GM12801 (cell line): Measurements from ENCODE around the gene BLNK.

Experiments used
- TF ChIP-seq, protein P1 (sequence below): IDR thresholded peaks from one replicate; pipeline ENCODE4 v1.5.1; 2011; ENCODE audit warnings: control low read depth; ENCODE audit not compliant: insufficient read length; ENCODE audit errors: extremely low read depth

BLNK gene

DNA sequence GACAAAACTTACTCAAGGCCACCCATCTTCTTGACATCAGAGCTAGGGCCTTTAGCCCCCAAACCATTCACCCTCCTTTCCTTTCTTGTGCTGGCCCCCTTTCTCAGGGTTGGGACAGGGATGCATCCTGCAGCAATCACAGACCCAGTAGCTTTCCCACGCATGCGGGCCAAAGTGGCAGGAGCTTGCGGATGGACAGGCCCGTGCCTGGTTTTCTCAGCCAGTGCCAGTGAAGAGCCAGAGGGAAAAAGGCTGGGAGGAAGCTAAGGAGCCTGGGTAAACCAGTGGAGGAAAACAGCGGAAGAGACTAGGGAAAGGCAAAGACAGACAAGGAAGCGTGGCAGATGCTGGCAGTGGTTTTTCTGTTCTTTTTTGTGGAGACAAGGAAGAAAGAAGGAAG, 5.1 kb upstream of the BLNK start:
- TF ChIP-seq, protein P1, sequence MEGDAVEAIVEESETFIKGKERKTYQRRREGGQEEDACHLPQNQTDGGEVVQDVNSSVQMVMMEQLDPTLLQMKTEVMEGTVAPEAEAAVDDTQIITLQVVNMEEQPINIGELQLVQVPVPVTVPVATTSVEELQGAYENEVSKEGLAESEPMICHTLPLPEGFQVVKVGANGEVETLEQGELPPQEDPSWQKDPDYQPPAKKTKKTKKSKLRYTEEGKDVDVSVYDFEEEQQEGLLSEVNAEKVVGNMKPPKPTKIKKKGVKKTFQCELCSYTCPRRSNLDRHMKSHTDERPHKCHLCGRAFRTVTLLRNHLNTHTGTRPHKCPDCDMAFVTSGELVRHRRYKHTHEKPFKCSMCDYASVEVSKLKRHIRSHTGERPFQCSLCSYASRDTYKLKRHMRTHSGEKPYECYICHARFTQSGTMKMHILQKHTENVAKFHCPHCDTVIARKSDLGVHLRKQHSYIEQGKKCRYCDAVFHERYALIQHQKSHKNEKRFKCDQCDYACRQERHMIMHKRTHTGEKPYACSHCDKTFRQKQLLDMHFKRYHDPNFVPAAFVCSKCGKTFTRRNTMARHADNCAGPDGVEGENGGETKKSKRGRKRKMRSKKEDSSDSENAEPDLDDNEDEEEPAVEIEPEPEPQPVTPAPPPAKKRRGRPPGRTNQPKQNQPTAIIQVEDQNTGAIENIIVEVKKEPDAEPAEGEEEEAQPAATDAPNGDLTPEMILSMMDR = no peak

DNA sequence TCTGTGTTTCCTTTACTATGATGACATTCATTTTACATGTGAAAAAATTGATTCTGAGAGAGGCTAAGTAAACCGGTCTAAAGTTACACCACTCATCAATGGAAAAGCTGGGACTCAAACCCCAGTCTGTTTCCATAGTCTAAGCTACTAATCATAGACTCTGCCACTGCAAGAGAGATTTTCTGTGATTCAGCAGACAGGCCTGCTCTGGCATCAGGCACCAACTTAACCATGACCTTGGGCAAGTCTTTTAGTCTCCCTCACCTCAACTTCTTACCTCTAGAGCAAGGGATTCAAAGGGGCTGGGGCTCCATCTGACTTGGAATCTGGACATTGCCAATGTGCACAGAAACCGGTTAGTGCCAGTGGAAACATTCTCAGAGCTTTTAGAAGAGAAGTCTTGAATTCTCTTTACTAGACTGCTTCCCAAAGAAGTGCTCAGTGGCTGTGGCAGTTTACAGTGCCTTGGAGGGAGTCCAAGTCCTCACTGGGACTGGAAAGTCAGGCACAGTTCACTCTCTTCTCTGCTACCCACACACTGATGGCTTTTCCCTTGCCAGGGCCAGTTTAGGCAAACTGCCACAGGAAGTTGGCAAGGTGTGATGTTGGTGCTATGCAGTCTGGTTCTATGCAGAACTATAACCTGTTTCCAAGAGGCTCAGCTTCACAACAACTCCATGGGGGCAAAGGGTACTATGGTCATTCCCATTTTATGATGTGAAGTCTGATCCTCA, 4.5 kb upstream of the BLNK start:
- TF ChIP-seq, protein P1 = no peak

DNA sequence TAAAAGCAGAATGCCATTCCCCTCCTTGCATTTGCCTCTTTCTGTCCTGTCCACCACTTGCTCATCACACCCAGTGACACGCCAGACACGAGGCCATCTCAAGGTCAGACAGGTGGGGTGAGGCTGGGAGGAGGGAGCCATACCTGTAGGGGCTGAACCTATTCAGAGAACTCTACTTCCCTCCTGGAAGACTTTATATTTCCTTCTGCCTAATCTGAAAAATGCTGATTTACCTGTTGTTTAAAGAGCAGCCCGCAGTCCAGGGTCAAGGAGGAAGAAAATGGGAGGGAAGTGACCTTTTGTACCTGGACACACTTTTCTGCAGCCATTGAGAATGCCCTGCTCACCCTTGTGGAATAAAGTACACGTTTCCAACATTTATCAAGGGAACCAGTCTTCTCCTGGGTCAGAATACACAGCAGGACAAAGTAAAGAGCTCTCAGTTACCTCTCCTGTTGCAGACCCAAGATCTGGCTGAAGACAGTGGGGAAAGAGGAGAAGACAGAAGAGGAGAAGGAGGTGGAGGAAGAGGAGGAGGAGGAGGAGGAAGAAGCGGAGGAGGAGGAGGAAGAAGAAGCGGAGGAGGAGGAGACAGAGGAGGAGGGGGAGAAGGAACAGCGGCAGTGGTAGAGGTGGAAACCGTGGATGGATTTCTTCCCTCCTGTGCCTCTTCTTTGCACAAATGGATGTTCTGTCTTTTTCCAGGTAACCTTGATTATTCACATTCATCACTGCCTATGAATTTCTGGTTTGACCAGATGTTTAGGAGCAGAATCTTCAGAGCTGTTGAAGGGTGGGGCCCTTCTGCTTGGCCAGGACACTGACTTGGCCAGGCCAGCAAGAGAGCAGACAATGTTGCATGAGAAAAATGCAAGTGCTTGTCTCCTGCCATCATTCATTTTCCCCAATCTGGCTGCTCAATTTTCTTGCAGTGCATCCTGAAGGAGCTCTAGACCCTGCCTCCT, 1.2 kb upstream of the BLNK start:
- TF ChIP-seq, protein P1 = no peak

DNA sequence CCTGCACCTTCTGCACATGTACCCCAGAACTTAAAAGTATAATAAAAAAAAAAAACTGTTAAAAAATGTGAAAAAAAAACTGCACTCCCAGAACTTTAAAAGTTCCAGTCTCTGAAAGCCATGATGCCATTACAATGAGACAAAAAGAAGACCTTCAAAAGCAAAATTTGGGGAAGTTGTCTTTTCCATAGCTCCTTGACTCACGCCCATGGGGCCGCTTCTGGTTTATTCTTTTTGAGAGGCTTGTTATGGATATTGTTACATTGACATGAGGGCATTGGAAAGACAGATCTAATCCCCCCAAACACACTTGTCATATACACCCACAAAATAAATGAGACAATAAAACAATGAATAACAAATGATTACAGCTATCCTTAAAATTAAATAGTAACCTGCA, 798 bp downstream of the BLNK start:
- TF ChIP-seq, protein P1 = no peak

DNA sequence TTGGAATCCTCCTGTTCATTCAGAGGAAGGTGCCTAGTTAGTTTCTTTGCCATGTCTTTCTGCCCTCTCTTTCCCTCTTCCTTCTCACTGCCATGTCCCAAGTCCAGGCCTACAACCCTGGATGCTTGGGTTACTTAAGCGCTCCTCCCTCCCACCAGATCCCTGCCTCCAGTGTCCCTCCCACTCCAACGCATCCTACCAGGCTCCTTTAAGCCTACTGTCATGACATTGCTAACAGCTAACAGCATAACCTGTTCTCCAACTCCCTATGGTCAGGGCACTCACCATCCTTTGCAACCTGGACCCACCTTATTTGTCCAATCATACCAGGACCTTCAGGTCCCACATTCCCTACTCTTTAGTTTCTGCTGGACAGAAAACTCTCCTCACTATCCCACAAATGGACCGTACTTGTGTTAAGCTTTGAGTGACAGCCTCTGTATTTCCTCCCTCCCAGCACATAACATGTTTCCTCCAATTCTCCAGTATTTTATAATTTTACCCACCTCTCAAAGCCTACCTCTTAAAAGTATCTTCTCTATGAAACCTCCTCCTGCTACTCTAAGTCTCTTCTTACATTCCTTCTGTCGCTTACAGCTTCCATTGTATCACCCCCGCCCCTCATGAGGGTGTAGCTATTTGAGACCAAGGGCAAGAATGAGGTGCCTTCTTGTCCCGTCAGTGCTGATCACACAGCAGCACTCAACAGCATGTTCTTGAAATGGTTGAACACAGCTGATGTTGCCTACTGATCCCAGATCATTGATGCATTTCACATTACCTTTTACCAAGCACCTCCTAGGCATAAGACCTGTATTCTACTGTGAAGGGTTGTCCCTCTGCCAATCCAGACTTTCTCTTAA, 1.7 kb downstream of the BLNK start:
- TF ChIP-seq, protein P1 = no peak

DNA sequence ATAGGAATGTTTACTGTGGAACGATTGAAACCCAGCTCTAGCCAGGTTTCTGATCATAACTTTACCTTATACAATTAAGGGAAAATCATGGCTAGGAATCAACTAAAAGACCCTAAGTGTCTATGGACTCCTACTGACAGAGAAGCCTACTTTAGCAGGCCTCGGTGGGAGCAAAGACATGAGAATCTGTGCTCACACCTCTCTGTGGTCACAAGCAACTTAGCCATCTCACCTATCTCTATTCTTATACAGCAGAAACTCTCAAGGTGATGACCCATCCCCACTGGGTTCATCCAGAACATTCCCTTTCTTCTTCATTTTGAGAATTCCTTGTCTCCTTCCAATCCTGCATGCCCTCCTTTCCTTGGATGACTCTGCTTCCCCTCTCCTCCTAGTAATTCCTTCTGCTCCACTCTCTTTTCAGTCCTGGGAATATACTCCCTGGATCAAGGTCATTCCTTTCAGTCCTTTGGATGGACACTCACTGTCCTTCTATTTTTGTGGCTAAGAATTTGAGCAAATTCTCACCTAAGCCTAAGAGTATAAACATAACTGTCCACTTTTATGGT, 2.9 kb downstream of the BLNK start:
- TF ChIP-seq, protein P1 = no peak
